AG08395 (cell line): Measurements from ENCODE around the gene USF3.

Experiments used
- DNase-seq: peaks from one replicate; pipeline ENCODE4 v3.0.0; 2012; ENCODE audit warnings: mixed read lengths, low spot score

The USF3 gene

GRCh38 chr3:113698213-113698742 is 1.8 kb upstream of the USF3 start:
- no peak for DNase-seq

GRCh38 chr3:113697500-113698090 is 1.2 kb upstream of the USF3 start:
- DNase-seq = no peak

- DNase-seq = peak; percentile 99
These were observed 437 bp upstream of the USF3 start for GRCh38 chr3:113696658-113697499.

GRCh38 chr3:113695431-113695785 is 1.0 kb downstream of the USF3 start:
- DNase-seq = no peak

- no peak for DNase-seq
These were observed 6.0 kb downstream of the USF3 start for GRCh38 chr3:113690482-113690881.

- peak; percentile 13 for DNase-seq
These were observed 10.3 kb downstream of the USF3 start for GRCh38 chr3:113685956-113686721.

- no peak for DNase-seq
These were observed 11.3 kb downstream of the USF3 start for GRCh38 chr3:113685124-113685523.

GRCh38 chr3:113684271-113684819 is 12.1 kb downstream of the USF3 start:
- no peak for DNase-seq

GRCh38 chr3:113678773-113679172 is 17.7 kb downstream of the USF3 start:
- DNase-seq = no peak

GRCh38 chr3:113677737-113678136 is 18.7 kb downstream of the USF3 start:
- DNase-seq = no peak

GRCh38 chr3:113676261-113676660 is 20.2 kb downstream of the USF3 start:
- DNase-seq = no peak

GRCh38 chr3:113673593-113673992 is 22.8 kb downstream of the USF3 start:
- DNase-seq = no peak

GRCh38 chr3:113668015-113668414 is 28.4 kb downstream of the USF3 start:
- DNase-seq = peak; percentile 17

- DNase-seq = no peak
These were observed 31.8 kb downstream of the USF3 start for GRCh38 chr3:113664523-113665094.

GRCh38 chr3:113663761-113664160 is 32.7 kb downstream of the USF3 start:
- no peak for DNase-seq

GRCh38 chr3:113663324-113663750 is 33.1 kb downstream of the USF3 start:
- DNase-seq = no peak

- DNase-seq = no peak
These were observed 33.6 kb downstream of the USF3 start for GRCh38 chr3:113662824-113663223.

- no peak for DNase-seq
These were observed 35.5 kb downstream of the USF3 start for GRCh38 chr3:113660896-113661295.

- DNase-seq = no peak
These were observed 36.0 kb downstream of the USF3 start for GRCh38 chr3:113660458-113660857.

GRCh38 chr3:113659996-113660395 is 36.4 kb downstream of the USF3 start:
- no peak for DNase-seq

GRCh38 chr3:113659101-113659541 is 37.3 kb downstream of the USF3 start:
- DNase-seq = no peak

GRCh38 chr3:113658107-113658506 is 38.3 kb downstream of the USF3 start:
- DNase-seq = no peak
